ENCODE data around the gene KLF17. TPM values are rescaled to one million over a fixed set of nuclear protein-coding genes. Genes with fewer than 3 reads are reported as not detected.
A peak's percentile ranks its signal among the peaks of the same experiment; 100 is the strongest.

The KLF17 gene
- polyA plus RNA-seq, 3 donors = not detected

GRCh38 chr1:44072204-44072603 is 46.4 kb upstream of the KLF17 start:
- Mint-ChIP-seq H3K36me3 (no peaks in the 10 kb centered on the region), H3K27ac (no peak overlapping the region), H3K4me3 (no peak overlapping the region), H3K9me3 (no peaks in the 10 kb centered on the region), H3K4me1 (peaks cover 51% of the 10 kb centered on the region), H3K27me3 (ENCODE audit: low read depth in 3 of 3) (no peaks in the 10 kb centered on the region)
- H4K20me1 ChIP-seq (ENCODE audit: insufficient read depth, low read length) = no peaks in the 10 kb centered on the region
- no peaks in the 10 kb centered on the region for H3K79me2 ChIP-seq (ENCODE audit: insufficient read depth, low read length)
- peaks cover 32 to 42% of the 10 kb centered on the region in 2 donors for H3K4me1 ChIP-seq (ENCODE audit: control insufficient read depth in 1 of 2, insufficient read depth in 2 of 2, low read length in 2 of 2)
- H3K27me3 ChIP-seq (ENCODE audit: control insufficient read depth in 2 of 2, insufficient read depth in 2 of 2, low read length in 2 of 2) = no peaks in the 10 kb centered on the region
- no peak overlapping the region for H3K4me2 ChIP-seq (replicated peaks; ENCODE audit: extremely low read depth, low read length, poor library complexity, severe bottlenecking)
- DNase-seq = no peak
- no peaks in the 10 kb centered on the region for H3K36me3 ChIP-seq (replicated peaks in 1 of 2; ENCODE audit: control insufficient read depth in 1 of 2, insufficient read depth in 2 of 2, low read length in 2 of 2)
- H3K9ac ChIP-seq (ENCODE audit: insufficient read depth, low read length, poor library complexity, severe bottlenecking) = no peak overlapping the region
- H3K4me3 ChIP-seq (replicated peaks in 1 of 3; ENCODE audit: low read depth in 2 of 3, low read length in 3 of 3) = no peak overlapping the region
- no peak overlapping the region for H2AFZ ChIP-seq (ENCODE audit: insufficient read depth, low read depth, low read length, poor library complexity, severe bottlenecking)
- intact Hi-C loops (cut with micrococcal nuclease) = no loop called here
- TF ChIP-seq, protein P1, sequence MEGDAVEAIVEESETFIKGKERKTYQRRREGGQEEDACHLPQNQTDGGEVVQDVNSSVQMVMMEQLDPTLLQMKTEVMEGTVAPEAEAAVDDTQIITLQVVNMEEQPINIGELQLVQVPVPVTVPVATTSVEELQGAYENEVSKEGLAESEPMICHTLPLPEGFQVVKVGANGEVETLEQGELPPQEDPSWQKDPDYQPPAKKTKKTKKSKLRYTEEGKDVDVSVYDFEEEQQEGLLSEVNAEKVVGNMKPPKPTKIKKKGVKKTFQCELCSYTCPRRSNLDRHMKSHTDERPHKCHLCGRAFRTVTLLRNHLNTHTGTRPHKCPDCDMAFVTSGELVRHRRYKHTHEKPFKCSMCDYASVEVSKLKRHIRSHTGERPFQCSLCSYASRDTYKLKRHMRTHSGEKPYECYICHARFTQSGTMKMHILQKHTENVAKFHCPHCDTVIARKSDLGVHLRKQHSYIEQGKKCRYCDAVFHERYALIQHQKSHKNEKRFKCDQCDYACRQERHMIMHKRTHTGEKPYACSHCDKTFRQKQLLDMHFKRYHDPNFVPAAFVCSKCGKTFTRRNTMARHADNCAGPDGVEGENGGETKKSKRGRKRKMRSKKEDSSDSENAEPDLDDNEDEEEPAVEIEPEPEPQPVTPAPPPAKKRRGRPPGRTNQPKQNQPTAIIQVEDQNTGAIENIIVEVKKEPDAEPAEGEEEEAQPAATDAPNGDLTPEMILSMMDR (IDR thresholded peaks at IDR 0.05) = no peak
- no peak overlapping the region for H3K27ac ChIP-seq (ENCODE audit: low read depth in 1 of 2, low read length in 2 of 2)
- H3K9me3 ChIP-seq (replicated peaks in 1 of 2; ENCODE audit: control insufficient read depth in 1 of 2, insufficient read depth in 1 of 2, low read length in 2 of 2) = no peaks in the 10 kb centered on the region

DNA sequence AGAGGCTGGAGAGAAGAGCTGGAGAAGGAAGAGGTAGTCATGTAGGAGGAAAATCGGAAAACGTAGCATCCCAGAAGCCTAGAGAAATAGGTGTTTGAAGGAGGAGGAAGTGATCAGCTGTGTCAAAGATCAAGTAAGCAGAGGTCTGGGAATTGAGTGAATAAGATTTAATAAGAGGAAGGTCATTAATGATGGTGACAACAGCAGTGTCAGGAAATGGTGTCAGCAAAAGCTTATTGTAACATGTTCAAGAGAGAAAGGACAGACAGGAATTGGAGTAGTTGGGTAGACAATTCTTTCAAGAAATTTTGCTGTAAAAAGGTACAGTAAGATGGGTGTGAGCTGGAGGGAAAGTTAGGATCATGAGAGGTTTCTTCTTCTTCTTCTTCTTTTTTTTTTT is 45.8 kb upstream of the KLF17 start:
- Mint-ChIP-seq H3K4me3 (no peak overlapping the region), H3K27ac (no peak overlapping the region), H3K27me3 (ENCODE audit: low read depth in 3 of 3) (no peaks in the 10 kb centered on the region), H3K9me3 (no peaks in the 10 kb centered on the region), H3K4me1 (peaks cover 45% of the 10 kb centered on the region), H3K36me3 (no peaks in the 10 kb centered on the region)
- no peak overlapping the region for H3K4me3 ChIP-seq (replicated peaks in 1 of 3; ENCODE audit: low read depth in 2 of 3, low read length in 3 of 3)
- H3K4me1 ChIP-seq (ENCODE audit: control insufficient read depth in 1 of 2, insufficient read depth in 2 of 2, low read length in 2 of 2) = peaks cover 28 to 36% of the 10 kb centered on the region in 2 donors
- DNase-seq = peak in 1 of 3 donors; percentile 2
- no peak overlapping the region for H3K27ac ChIP-seq (ENCODE audit: low read depth in 1 of 2, low read length in 2 of 2)
- H4K20me1 ChIP-seq (ENCODE audit: insufficient read depth, low read length) = no peaks in the 10 kb centered on the region
- intact Hi-C loops (cut with micrococcal nuclease) = no loop called here
- no peaks in the 10 kb centered on the region for H3K27me3 ChIP-seq (ENCODE audit: control insufficient read depth in 2 of 2, insufficient read depth in 2 of 2, low read length in 2 of 2)
- H3K4me2 ChIP-seq (replicated peaks; ENCODE audit: extremely low read depth, low read length, poor library complexity, severe bottlenecking) = no peak overlapping the region
- 87% methylated on average over 2 of the region's 2 CpGs for WGBS (ENCODE audit: insufficient coverage)
- TF ChIP-seq, protein P1 (IDR thresholded peaks at IDR 0.05) = no peak
- H2AFZ ChIP-seq (ENCODE audit: insufficient read depth, low read depth, low read length, poor library complexity, severe bottlenecking) = no peak overlapping the region
- H3K36me3 ChIP-seq (replicated peaks in 1 of 2; ENCODE audit: control insufficient read depth in 1 of 2, insufficient read depth in 2 of 2, low read length in 2 of 2) = no peaks in the 10 kb centered on the region
- H3K9ac ChIP-seq (ENCODE audit: insufficient read depth, low read length, poor library complexity, severe bottlenecking) = no peak overlapping the region
- no peaks in the 10 kb centered on the region for H3K9me3 ChIP-seq (replicated peaks in 1 of 2; ENCODE audit: control insufficient read depth in 1 of 2, insufficient read depth in 1 of 2, low read length in 2 of 2)
- no peaks in the 10 kb centered on the region for H3K79me2 ChIP-seq (ENCODE audit: insufficient read depth, low read length)

Measured in CD14-positive monocyte (primary cell).